ENCODE results near the gene JAM2. TPM values are rescaled to one million over a fixed set of nuclear protein-coding genes. Genes with fewer than 3 reads are reported as not detected.
"Not testable (repeated sequence)": the region's sequence is repeated elsewhere in the genome, so short reads cannot be mapped to it uniquely, and the experiment has no call there.

JAM2 gene
- total RNA-seq, 1 donor from 2014 or later, result 6.6 TPM

GRCh38 chr21:25614441-25614840 is 24.6 kb upstream of the JAM2 start:
- no peak overlapping the region for H3K27ac Mint-ChIP-seq (ENCODE audit: unreplicated experiment)
- no peaks in the 10 kb centered on the region for H3K9me3 Mint-ChIP-seq (ENCODE audit: low read depth)
- DNase-seq (ENCODE audit: low spot score), result no peak
- TF ChIP-seq, protein P1, sequence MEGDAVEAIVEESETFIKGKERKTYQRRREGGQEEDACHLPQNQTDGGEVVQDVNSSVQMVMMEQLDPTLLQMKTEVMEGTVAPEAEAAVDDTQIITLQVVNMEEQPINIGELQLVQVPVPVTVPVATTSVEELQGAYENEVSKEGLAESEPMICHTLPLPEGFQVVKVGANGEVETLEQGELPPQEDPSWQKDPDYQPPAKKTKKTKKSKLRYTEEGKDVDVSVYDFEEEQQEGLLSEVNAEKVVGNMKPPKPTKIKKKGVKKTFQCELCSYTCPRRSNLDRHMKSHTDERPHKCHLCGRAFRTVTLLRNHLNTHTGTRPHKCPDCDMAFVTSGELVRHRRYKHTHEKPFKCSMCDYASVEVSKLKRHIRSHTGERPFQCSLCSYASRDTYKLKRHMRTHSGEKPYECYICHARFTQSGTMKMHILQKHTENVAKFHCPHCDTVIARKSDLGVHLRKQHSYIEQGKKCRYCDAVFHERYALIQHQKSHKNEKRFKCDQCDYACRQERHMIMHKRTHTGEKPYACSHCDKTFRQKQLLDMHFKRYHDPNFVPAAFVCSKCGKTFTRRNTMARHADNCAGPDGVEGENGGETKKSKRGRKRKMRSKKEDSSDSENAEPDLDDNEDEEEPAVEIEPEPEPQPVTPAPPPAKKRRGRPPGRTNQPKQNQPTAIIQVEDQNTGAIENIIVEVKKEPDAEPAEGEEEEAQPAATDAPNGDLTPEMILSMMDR (IDR thresholded peaks at IDR 0.05), result no peak
- H3K36me3 Mint-ChIP-seq (ENCODE audit: low read depth), result no peaks in the 10 kb centered on the region
- H3K27me3 Mint-ChIP-seq (ENCODE audit: low read depth), result peaks cover 22% of the 10 kb centered on the region
- no peak overlapping the region for H3K4me3 Mint-ChIP-seq (ENCODE audit: unreplicated experiment)
- H3K4me1 Mint-ChIP-seq (ENCODE audit: low read depth), result no peaks in the 10 kb centered on the region

- H3K4me3 Mint-ChIP-seq (ENCODE audit: unreplicated experiment), result no peak overlapping the region
- TF ChIP-seq, protein P1 (IDR thresholded peaks at IDR 0.05), result no peak
- no peaks in the 10 kb centered on the region for H3K36me3 Mint-ChIP-seq (ENCODE audit: low read depth)
Observed at GRCh38 chr21:25615880-25616279, 23.2 kb upstream of the JAM2 start.

DNA sequence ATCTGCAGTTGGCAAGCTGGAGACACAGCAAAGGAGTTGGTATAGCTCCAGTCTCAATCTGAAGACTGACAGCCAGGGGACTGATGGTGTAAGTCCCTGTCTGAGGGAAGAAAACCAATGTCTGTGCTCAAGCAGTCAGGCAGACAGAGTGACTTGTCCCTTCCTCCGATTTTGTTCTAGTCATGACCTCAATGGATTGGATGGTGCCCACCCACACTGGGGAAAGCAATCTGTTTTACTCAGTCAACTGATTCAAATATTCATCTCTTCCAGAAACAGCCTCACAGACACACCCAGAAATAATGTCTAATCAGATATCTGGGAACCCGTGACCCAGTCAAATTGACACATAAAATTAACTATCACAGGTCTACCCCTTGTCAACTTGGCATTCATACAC is 19.9 kb upstream of the JAM2 start:
- H3K36me3 Mint-ChIP-seq (ENCODE audit: low read depth), result no peaks in the 10 kb centered on the region
- no peak overlapping the region for H3K27ac Mint-ChIP-seq (ENCODE audit: unreplicated experiment)
- TF ChIP-seq, protein P1 (IDR thresholded peaks at IDR 0.05), result no peak
- DNase-seq (ENCODE audit: low spot score), result no peak
- no peaks in the 10 kb centered on the region for H3K9me3 Mint-ChIP-seq (ENCODE audit: low read depth)
- H3K27me3 Mint-ChIP-seq (ENCODE audit: low read depth), result peaks cover 17% of the 10 kb centered on the region
- H3K4me1 Mint-ChIP-seq (ENCODE audit: low read depth), result no peaks in the 10 kb centered on the region
- no peak overlapping the region for H3K4me3 Mint-ChIP-seq (ENCODE audit: unreplicated experiment)

More at GRCh38 chr21:25615880-25616279, 23.2 kb upstream of the JAM2 start:
- Mint-ChIP-seq H3K4me1 (ENCODE audit: low read depth) (no peaks in the 10 kb centered on the region), H3K27me3 (ENCODE audit: low read depth) (peaks cover 22% of the 10 kb centered on the region), H3K27ac (ENCODE audit: unreplicated experiment) (no peak overlapping the region), H3K9me3 (ENCODE audit: low read depth) (no peaks in the 10 kb centered on the region)
- DNase-seq (ENCODE audit: low spot score), result no peak

GRCh38 chr21:25624511-25624910 is 14.5 kb upstream of the JAM2 start:
- no peak for DNase-seq (ENCODE audit: low spot score)
- no peaks in the 10 kb centered on the region for H3K4me1 Mint-ChIP-seq (ENCODE audit: low read depth)
- H3K36me3 Mint-ChIP-seq (ENCODE audit: low read depth), result no peaks in the 10 kb centered on the region
- no peak overlapping the region for H3K27ac Mint-ChIP-seq (ENCODE audit: unreplicated experiment)
- TF ChIP-seq, protein P1 (IDR thresholded peaks at IDR 0.05), result no peak
- H3K27me3 Mint-ChIP-seq (ENCODE audit: low read depth), result no peaks in the 10 kb centered on the region
- H3K4me3 Mint-ChIP-seq (ENCODE audit: unreplicated experiment), result no peak overlapping the region
- H3K9me3 Mint-ChIP-seq (ENCODE audit: low read depth), result no peaks in the 10 kb centered on the region

- peaks cover 2% of the 10 kb centered on the region for H3K27me3 Mint-ChIP-seq (ENCODE audit: low read depth)
- H3K36me3 Mint-ChIP-seq (ENCODE audit: low read depth), result no peaks in the 10 kb centered on the region
- no peak overlapping the region for H3K27ac Mint-ChIP-seq (ENCODE audit: unreplicated experiment)
- H3K4me1 Mint-ChIP-seq (ENCODE audit: low read depth), result no peaks in the 10 kb centered on the region
- TF ChIP-seq, protein P1 (IDR thresholded peaks at IDR 0.05), result no peak
- no peak for DNase-seq (ENCODE audit: low spot score)
- no peaks in the 10 kb centered on the region for H3K9me3 Mint-ChIP-seq (ENCODE audit: low read depth)
- H3K4me3 Mint-ChIP-seq (ENCODE audit: unreplicated experiment), result no peak overlapping the region
Observed at GRCh38 chr21:25625036-25625435, 14.0 kb upstream of the JAM2 start.

- not testable (repeated sequence) for H3K36me3 Mint-ChIP-seq (ENCODE audit: low read depth); DNase-seq (ENCODE audit: low spot score); H3K27ac Mint-ChIP-seq (ENCODE audit: unreplicated experiment); H3K4me1 Mint-ChIP-seq (ENCODE audit: low read depth); H3K27me3 Mint-ChIP-seq (ENCODE audit: low read depth); H3K9me3 Mint-ChIP-seq (ENCODE audit: low read depth); H3K4me3 Mint-ChIP-seq (ENCODE audit: unreplicated experiment)
Observed at GRCh38 chr21:25625776-25626555, 13.1 kb upstream of the JAM2 start.

All from chondrocyte (in vitro differentiated cells).